ENCODE results near the gene MAP3K4. TPM values are rescaled to one million over a fixed set of nuclear protein-coding genes. Genes with fewer than 3 reads are reported as not detected.

MAP3K4 gene
- total RNA-seq, 1 experiment from 2014 or later, result 37.1 TPM

GRCh38 chr6:161127071-161127740 lies 135.6 kb downstream of the MAP3K4 start:
- Histone ChIP-seq H3K27ac (ENCODE audit: low read depth, low read length, poor library complexity, severe bottlenecking) (no peak overlapping the region), H3K4me3 (ENCODE audit: low read depth, low read length, poor library complexity, severe bottlenecking) (no peak overlapping the region), H3K9me3 (ENCODE audit: low read depth, low read length, poor library complexity, severe bottlenecking) (no peaks in the 10 kb centered on the region), H3K36me3 (ENCODE audit: insufficient read depth, low read length, poor library complexity, severe bottlenecking) (peaks cover 7% of the 10 kb centered on the region), H3K27me3 (replicated peaks; ENCODE audit: insufficient read depth, low read depth, low read length, poor library complexity) (no peaks in the 10 kb centered on the region), H3K4me1 (ENCODE audit: insufficient read depth, low read length, poor library complexity, severe bottlenecking) (no peaks in the 10 kb centered on the region)
- TF ChIP-seq CTCF (conservative IDR thresholded peaks at IDR 0.05; ENCODE audit: low read depth, low read length), result no peak
- no peak for TF ChIP-seq EZH2 (IDR thresholded peaks at IDR 0.05; ENCODE audit: borderline replicate concordance, low read depth, low read length, poor library complexity, severe bottlenecking)
- BruUV-seq (replicated peaks), result no TSS peak
- intact Hi-C loops (cut with micrococcal nuclease; ENCODE audit: unreplicated experiment), result no loop called here
- no peak for DNase-seq (ENCODE audit: low spot score)
- CTCF ChIA-PET, result no interaction called here
- POLR2A ChIA-PET (ENCODE audit: low non-redundant PET), result no interaction called here

GRCh38 chr6:161128230-161128629 lies 136.7 kb downstream of the MAP3K4 start:
- H3K9me3 ChIP-seq (ENCODE audit: low read depth, low read length, poor library complexity, severe bottlenecking), result no peaks in the 10 kb centered on the region
- intact Hi-C loops (cut with micrococcal nuclease; ENCODE audit: unreplicated experiment), result no loop called here
- no peak for DNase-seq (ENCODE audit: low spot score)
- no peaks in the 10 kb centered on the region for H3K4me1 ChIP-seq (ENCODE audit: insufficient read depth, low read length, poor library complexity, severe bottlenecking)
- no peak for TF ChIP-seq EZH2 (IDR thresholded peaks at IDR 0.05; ENCODE audit: borderline replicate concordance, low read depth, low read length, poor library complexity, severe bottlenecking)
- no peak for TF ChIP-seq CTCF (conservative IDR thresholded peaks at IDR 0.05; ENCODE audit: low read depth, low read length)
- H3K4me3 ChIP-seq (ENCODE audit: low read depth, low read length, poor library complexity, severe bottlenecking), result no peak overlapping the region
- ChIA-PET CTCF (no interaction called here), POLR2A (ENCODE audit: low non-redundant PET) (no interaction called here)
- no TSS peak for BruUV-seq (replicated peaks)
- H3K27ac ChIP-seq (ENCODE audit: low read depth, low read length, poor library complexity, severe bottlenecking), result no peak overlapping the region
- no peaks in the 10 kb centered on the region for H3K27me3 ChIP-seq (replicated peaks; ENCODE audit: insufficient read depth, low read depth, low read length, poor library complexity)
- peaks cover 7% of the 10 kb centered on the region for H3K36me3 ChIP-seq (ENCODE audit: insufficient read depth, low read length, poor library complexity, severe bottlenecking)

- BruUV-seq (replicated peaks), result no TSS peak
- intact Hi-C loops (cut with micrococcal nuclease; ENCODE audit: unreplicated experiment), result no loop called here
- no peak for DNase-seq (ENCODE audit: low spot score)
- POLR2A ChIA-PET (ENCODE audit: low non-redundant PET), result no interaction called here
- Histone ChIP-seq H3K36me3 (ENCODE audit: insufficient read depth, low read length, poor library complexity, severe bottlenecking) (peaks cover 7% of the 10 kb centered on the region), H3K4me3 (ENCODE audit: low read depth, low read length, poor library complexity, severe bottlenecking) (no peak overlapping the region), H3K4me1 (ENCODE audit: insufficient read depth, low read length, poor library complexity, severe bottlenecking) (no peaks in the 10 kb centered on the region), H3K9me3 (ENCODE audit: low read depth, low read length, poor library complexity, severe bottlenecking) (no peaks in the 10 kb centered on the region), H3K27ac (ENCODE audit: low read depth, low read length, poor library complexity, severe bottlenecking) (no peak overlapping the region), H3K27me3 (replicated peaks; ENCODE audit: insufficient read depth, low read depth, low read length, poor library complexity) (no peaks in the 10 kb centered on the region)
- CTCF ChIA-PET, result no interaction called here
- no peak for TF ChIP-seq CTCF (conservative IDR thresholded peaks at IDR 0.05; ENCODE audit: low read depth, low read length)
These were observed 137.2 kb downstream of the MAP3K4 start for GRCh38 chr6:161128680-161129196.

All from A673 (cell line).